Measurements from ENCODE around the gene DENND1C.

DNA sequence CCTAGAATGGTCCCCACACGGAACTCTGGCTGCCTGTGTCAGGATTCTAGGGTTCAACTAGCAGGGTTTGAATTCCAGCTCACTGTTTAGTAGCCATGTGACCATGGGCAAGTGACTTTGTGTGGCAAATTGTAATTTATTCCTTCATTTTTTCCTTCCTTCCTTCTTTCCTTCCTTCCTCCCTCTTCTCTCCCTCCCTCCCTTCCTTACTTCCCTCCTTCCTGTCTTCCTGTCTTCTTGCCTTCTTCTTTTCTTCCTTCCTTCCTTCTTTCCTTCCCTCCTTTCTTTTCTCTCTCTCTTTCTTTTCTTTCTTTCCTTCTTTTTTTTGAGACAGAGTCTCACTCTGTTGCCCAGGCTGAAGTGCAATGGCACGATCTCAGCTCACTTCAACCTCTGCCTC lies 8.5 kb upstream of the DENND1C start:
- TF ChIP-seq, protein P1, sequence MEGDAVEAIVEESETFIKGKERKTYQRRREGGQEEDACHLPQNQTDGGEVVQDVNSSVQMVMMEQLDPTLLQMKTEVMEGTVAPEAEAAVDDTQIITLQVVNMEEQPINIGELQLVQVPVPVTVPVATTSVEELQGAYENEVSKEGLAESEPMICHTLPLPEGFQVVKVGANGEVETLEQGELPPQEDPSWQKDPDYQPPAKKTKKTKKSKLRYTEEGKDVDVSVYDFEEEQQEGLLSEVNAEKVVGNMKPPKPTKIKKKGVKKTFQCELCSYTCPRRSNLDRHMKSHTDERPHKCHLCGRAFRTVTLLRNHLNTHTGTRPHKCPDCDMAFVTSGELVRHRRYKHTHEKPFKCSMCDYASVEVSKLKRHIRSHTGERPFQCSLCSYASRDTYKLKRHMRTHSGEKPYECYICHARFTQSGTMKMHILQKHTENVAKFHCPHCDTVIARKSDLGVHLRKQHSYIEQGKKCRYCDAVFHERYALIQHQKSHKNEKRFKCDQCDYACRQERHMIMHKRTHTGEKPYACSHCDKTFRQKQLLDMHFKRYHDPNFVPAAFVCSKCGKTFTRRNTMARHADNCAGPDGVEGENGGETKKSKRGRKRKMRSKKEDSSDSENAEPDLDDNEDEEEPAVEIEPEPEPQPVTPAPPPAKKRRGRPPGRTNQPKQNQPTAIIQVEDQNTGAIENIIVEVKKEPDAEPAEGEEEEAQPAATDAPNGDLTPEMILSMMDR (conservative IDR thresholded peaks at IDR 0.05; ENCODE audit: low read depth, low read length): no peak
- no peak for TF ChIP-seq EZH2phosphoT487 (IDR thresholded peaks at IDR 0.05; ENCODE audit: borderline replicate concordance, low read length)
- no peak for TF ChIP-seq EZH2 (IDR thresholded peaks at IDR 0.05; ENCODE audit: low read length, unreplicated experiment)
